ENCODE data around the gene TGM2. TPM values are rescaled to one million over a fixed set of nuclear protein-coding genes. Genes with fewer than 3 reads are reported as not detected.

TGM2 gene
- total RNA-seq, 3 donors from 2014 or later = 14.9 to 62.2 (median 33.3) TPM

GRCh38 chr20:38098952-38099351 is 66.1 kb downstream of the TGM2 start:
- DNase-seq (no peak), ATAC-seq (no peak)
- TF ChIP-seq CTCF (IDR thresholded peaks at IDR 0.05) = no peak
- Histone ChIP-seq H3K9me3 (no peaks in the 10 kb centered on the region), H3K4me1 (ENCODE audit: low read depth) (no peaks in the 10 kb centered on the region), H3K36me3 (ENCODE audit: low read depth) (no peaks in the 10 kb centered on the region), H3K4me3 (no peak overlapping the region)
- intact Hi-C loops (cut with DNase I, micrococcal nuclease) = no loop called here

GRCh38 chr20:38095017-38095686 is 69.9 kb downstream of the TGM2 start:
- intact Hi-C loops (cut with DNase I, micrococcal nuclease) = no loop called here
- no peak for TF ChIP-seq CTCF (IDR thresholded peaks at IDR 0.05)
- ATAC-seq = peak; percentile 41
- Histone ChIP-seq H3K4me3 (no peak overlapping the region), H3K4me1 (ENCODE audit: low read depth) (no peaks in the 10 kb centered on the region), H3K9me3 (no peaks in the 10 kb centered on the region), H3K36me3 (ENCODE audit: low read depth) (no peaks in the 10 kb centered on the region)
- no peak for DNase-seq

- intact Hi-C loops (cut with DNase I, micrococcal nuclease) = no loop called here
- DNase-seq = peak in 1 of 3 donors; percentile 31
Observed at GRCh38 chr20:38094373-38094891, 70.6 kb downstream of the TGM2 start.

GRCh38 chr20:38093641-38094077 is 71.4 kb downstream of the TGM2 start:
- DNase-seq = no peak
- Histone ChIP-seq H3K4me3 (no peak overlapping the region), H3K4me1 (ENCODE audit: low read depth) (no peaks in the 10 kb centered on the region), H3K9me3 (no peaks in the 10 kb centered on the region), H3K36me3 (ENCODE audit: low read depth) (no peaks in the 10 kb centered on the region)
- no peak for TF ChIP-seq CTCF (IDR thresholded peaks at IDR 0.05)
- no peak for ATAC-seq
- intact Hi-C loops (cut with DNase I, micrococcal nuclease) = no loop called here

More at GRCh38 chr20:38094373-38094891, 70.6 kb downstream of the TGM2 start:
- no peak overlapping the region for H3K4me3 ChIP-seq
- H3K9me3 ChIP-seq = no peaks in the 10 kb centered on the region
- no peaks in the 10 kb centered on the region for H3K4me1 ChIP-seq (ENCODE audit: low read depth)
- no peak for TF ChIP-seq CTCF (IDR thresholded peaks at IDR 0.05)
- no peaks in the 10 kb centered on the region for H3K36me3 ChIP-seq (ENCODE audit: low read depth)
- ATAC-seq = peak; percentile 73

- ATAC-seq (no peak), DNase-seq (no peak)
- Histone ChIP-seq H3K9me3 (no peaks in the 10 kb centered on the region), H3K4me1 (ENCODE audit: low read depth) (no peaks in the 10 kb centered on the region), H3K4me3 (no peak overlapping the region), H3K36me3 (ENCODE audit: low read depth) (no peaks in the 10 kb centered on the region)
- intact Hi-C loops (cut with DNase I, micrococcal nuclease) = no loop called here
- no peak for TF ChIP-seq CTCF (IDR thresholded peaks at IDR 0.05)
Observed at GRCh38 chr20:38092915-38093314, 72.2 kb downstream of the TGM2 start.
